OCI-LY3 (cell line): Measurements from ENCODE around the gene DLX3.

ENCODE experiments used
- H2AFZ ChIP-seq: fragments of 200-600, 300-600 bp; shearing (Covaris generic); 2 replicates; pipeline ENCODE4 v1.6.0; 2014; ENCODE audit warnings: antibody characterized with exemption, low read depth, low read length
- H3K27ac ChIP-seq: fragments of 200-600, 300-600 bp; sonication (generic); 2 replicates; pipeline ENCODE4 v1.5.1; 2014; ENCODE audit warnings: mild to moderate bottlenecking, low read length, moderate library complexity, mixed read lengths
- H3K27me3 ChIP-seq: fragments of 200-600, 300-600 bp; sonication (generic); 2 replicates; pipeline ENCODE4 v1.6.1; 2014; ENCODE audit warnings: low read depth, low read length, mixed read lengths
- H3K36me3 ChIP-seq: fragments of 200-600, 300-600 bp; sonication (generic); replicated peaks from 2 replicates; pipeline ENCODE3; 2014; ENCODE audit warnings: low read depth, low read length, mixed read lengths
- H3K4me1 ChIP-seq: fragments of 300-600, 200-600 bp; sonication (generic); 2 replicates; pipeline ENCODE4 v1.6.1; 2014; ENCODE audit warnings: low read length, mixed read lengths
- H3K4me2 ChIP-seq: fragments of 200-600, 300-600 bp; sonication (generic); 2 replicates; pipeline ENCODE4 v1.6.1; 2014; ENCODE audit warnings: low read length, mixed read lengths
- H3K4me3 ChIP-seq: fragments of 300-600, 200-600 bp; sonication (generic); 2 replicates; pipeline ENCODE4 v1.5.1; 2014; ENCODE audit warnings: antibody characterized with exemption, mild to moderate bottlenecking, low read length, moderate library complexity
- H3K79me2 ChIP-seq: fragments of 300-600, 200-600 bp; shearing (Covaris generic); 2 replicates; pipeline ENCODE4 v1.6.1; 2014; ENCODE audit warnings: mild to moderate bottlenecking, low read length, mixed read lengths
- H3K9ac ChIP-seq: fragments of 300-600, 200-600 bp; shearing (Covaris generic); 2 replicates; pipeline ENCODE4 v1.6.0; 2014; ENCODE audit warnings: mild to moderate bottlenecking, low read length, moderate library complexity
- H3K9me3 ChIP-seq: fragments of 200-600, 300-600 bp; shearing (Covaris generic); 2 replicates; pipeline ENCODE4 v1.6.1; 2014; ENCODE audit warnings: low read length, mixed read lengths; ENCODE audit not compliant: insufficient read depth
- H4K20me1 ChIP-seq: fragments of 200-600, 300-600 bp; sonication (generic); 2 replicates; pipeline ENCODE4 v1.6.1; 2016; ENCODE audit warnings: low read length, mixed read lengths; ENCODE audit not compliant: insufficient read depth
- CTCF ChIP-seq: fragments of 200-600, 300-600 bp; sonication (generic); IDR thresholded peaks from 2 replicates; pipeline ENCODE4 v1.5.1; 2014; ENCODE audit warnings: antibody characterized with exemption, low read length, low read depth
- EZH2phosphoT487 ChIP-seq: fragments of 200-600 bp; shearing (Covaris generic); IDR thresholded peaks from 2 replicates; pipeline ENCODE4 v1.6.1; 2018; ENCODE audit warnings: antibody characterized with exemption, mixed run types, low read depth

The DLX3 gene

GRCh38 chr17:50021681-50022370 lies 26.8 kb upstream of the DLX3 start:
- Histone ChIP-seq H3K9ac (no peak overlapping the region), H3K27ac (no peak overlapping the region), H3K4me3 (no peak overlapping the region), H3K9me3 (no peaks in the 10 kb centered on the region; the same call in 1 of the 2 replicates), H3K79me2 (no peaks in the 10 kb centered on the region), H2AFZ (no peak overlapping the region), H4K20me1 (no peaks in the 10 kb centered on the region), H3K27me3 (no peaks in the 10 kb centered on the region; the same call in 1 of the 2 replicates), H3K36me3 (no peaks in the 10 kb centered on the region), H3K4me2 (no peak overlapping the region), H3K4me1 (no peaks in the 10 kb centered on the region)
- TF ChIP-seq EZH2phosphoT487 (no peak), CTCF (no peak)

GRCh38 chr17:50020841-50021599 lies 26.0 kb upstream of the DLX3 start:
- Histone ChIP-seq H3K36me3 (no peaks in the 10 kb centered on the region), H3K4me3 (no peak overlapping the region), H3K79me2 (no peaks in the 10 kb centered on the region), H3K4me2 (no peak overlapping the region), H3K4me1 (no peaks in the 10 kb centered on the region), H3K9me3 (no peaks in the 10 kb centered on the region; the same call in 1 of the 2 replicates), H2AFZ (no peak overlapping the region), H4K20me1 (no peaks in the 10 kb centered on the region), H3K27me3 (no peaks in the 10 kb centered on the region; the same call in 1 of the 2 replicates), H3K9ac (no peak overlapping the region), H3K27ac (no peak overlapping the region)
- no peak for TF ChIP-seq CTCF

- Histone ChIP-seq H3K36me3 (no peaks in the 10 kb centered on the region), H3K4me1 (no peaks in the 10 kb centered on the region), H2AFZ (no peak overlapping the region), H3K27ac (no peak overlapping the region), H3K79me2 (no peaks in the 10 kb centered on the region), H4K20me1 (no peaks in the 10 kb centered on the region), H3K27me3 (no peaks in the 10 kb centered on the region; the same call in 1 of the 2 replicates), H3K4me2 (no peak overlapping the region), H3K4me3 (no peak overlapping the region), H3K9me3 (no peaks in the 10 kb centered on the region), H3K9ac (no peak overlapping the region)
- TF ChIP-seq CTCF: no peak
- TF ChIP-seq EZH2phosphoT487: no peak
Observed at GRCh38 chr17:50018909-50019308, 23.9 kb upstream of the DLX3 start.

GRCh38 chr17:50015146-50015545 lies 20.1 kb upstream of the DLX3 start:
- H3K27me3 ChIP-seq: peaks cover 12% of the 10 kb centered on the region
- H3K9me3 ChIP-seq: peaks cover 5% of the 10 kb centered on the region
- H3K27ac ChIP-seq: no peak overlapping the region
- H3K36me3 ChIP-seq: no peaks in the 10 kb centered on the region
- no peaks in the 10 kb centered on the region for H3K4me1 ChIP-seq
- H2AFZ ChIP-seq: no peak overlapping the region
- no peak overlapping the region for H3K9ac ChIP-seq
- no peaks in the 10 kb centered on the region for H4K20me1 ChIP-seq
- H3K4me3 ChIP-seq: no peak overlapping the region
- TF ChIP-seq CTCF (no peak), EZH2phosphoT487 (no peak)
- no peak overlapping the region for H3K4me2 ChIP-seq
- H3K79me2 ChIP-seq: no peaks in the 10 kb centered on the region
